Neutrophil (primary cell): ENCODE data around the gene OR52W1.

Experiments
- H3K27ac ChIP-seq: fragments of 200-600 bp; sonication (generic); 2 replicates; pipeline ENCODE4 v1.5.1; 2016; ENCODE audit warnings: mild to moderate bottlenecking, moderate library complexity
- H3K27me3 ChIP-seq: fragments of 200-600 bp; sonication (generic); 2 replicates; pipeline ENCODE4 v1.6.0; 2016; ENCODE audit warnings: mild to moderate bottlenecking
- H3K36me3 ChIP-seq: fragments of 200-600 bp; sonication (generic); 2 replicates; pipeline ENCODE4 v1.5.1; 2017
- H3K4me1 ChIP-seq, 2 experiments: fragments of 200-600 bp in 1 of 2; sonication (generic) in 1 of 2; 1 replicate in 1 of 2; 2 replicates in 1 of 2; pipeline versions ENCODE4 v1.5.1 to v1.6.1; 2013 to 2016; ENCODE audit warnings: low read depth in 1 of 2, low read length in 1 of 2, mild to moderate bottlenecking in 1 of 2, moderate library complexity in 1 of 2; ENCODE audit not compliant: control insufficient read depth in 1 of 2, insufficient read depth in 1 of 2
- H3K4me3 ChIP-seq, 2 experiments: fragments of 200-600 bp in 1 of 2; sonication (generic) in 1 of 2; 1 replicate in 1 of 2; 2 replicates in 1 of 2; pipeline ENCODE4 v1.5.1; 2013 to 2016; ENCODE audit warnings: low read depth in 1 of 2, low read length in 1 of 2, mild to moderate bottlenecking in 1 of 2, moderate library complexity in 1 of 2
- H3K9me3 ChIP-seq: fragments of 200-600 bp; sonication (generic); 2 replicates; pipeline ENCODE4 v1.5.1; 2016
- CTCF ChIP-seq: fragments of 200-600 bp; sonication (generic); IDR thresholded peaks from 2 replicates; pipeline ENCODE4 v1.5.1; 2016; ENCODE audit warnings: antibody characterized with exemption

The OR52W1 gene

DNA sequence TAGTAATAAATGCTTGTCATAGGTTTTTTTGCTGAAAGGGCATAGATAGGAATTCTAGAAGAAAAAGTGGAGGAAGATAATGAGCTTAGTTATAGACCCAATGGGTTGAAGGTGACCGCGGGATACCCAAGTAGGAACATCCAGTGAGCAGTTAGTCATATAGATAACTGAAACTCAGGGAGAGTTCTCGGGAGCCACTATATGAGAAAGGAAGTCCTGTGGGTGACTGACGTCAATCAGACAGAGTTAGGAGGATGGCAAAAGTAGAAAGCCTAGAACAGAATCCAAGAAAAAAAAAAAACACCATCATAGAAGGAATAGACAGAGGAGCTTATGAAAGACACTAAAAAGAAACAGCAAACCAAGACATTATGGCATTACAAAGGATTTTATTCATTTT is 38.2 kb downstream of the OR52W1 start:
- TF ChIP-seq CTCF = no peak
- H3K9me3 ChIP-seq = no peaks in the 10 kb centered on the region
- no peak overlapping the region for H3K4me3 ChIP-seq
- no peak overlapping the region for H3K27ac ChIP-seq
- peaks cover 59 to 61% of the 10 kb centered on the region in 2 experiments for H3K4me1 ChIP-seq
- H3K27me3 ChIP-seq = no peaks in the 10 kb centered on the region
- no peaks in the 10 kb centered on the region for H3K36me3 ChIP-seq

- TF ChIP-seq CTCF = no peak
Observed at GRCh38 chr11:6237761-6238302, 38.8 kb downstream of the OR52W1 start.

GRCh38 chr11:6238902-6239301 is 39.9 kb downstream of the OR52W1 start, which contains the start of gene CNGA4:
CNGA4 (plus strand) TSS chr11:6239089; CDS start chr11:6239207, 118 bp downstream.
- H3K27ac ChIP-seq = peak within 1 kb of the TSS; percentile 29
- H3K9me3 ChIP-seq = no peaks in the 10 kb centered on the region
- no peak for TF ChIP-seq CTCF
- peaks cover 43 to 45% of the 10 kb centered on the region in 2 experiments for H3K4me1 ChIP-seq
- H3K36me3 ChIP-seq = no peaks in the 10 kb centered on the region
- H3K4me3 ChIP-seq = no peak within 1 kb of the TSS
- no peaks in the 10 kb centered on the region for H3K27me3 ChIP-seq

More at GRCh38 chr11:6237761-6238302, 38.8 kb downstream of the OR52W1 start:
- H3K36me3 ChIP-seq = no peaks in the 10 kb centered on the region
- no peak overlapping the region for H3K4me3 ChIP-seq
- H3K27ac ChIP-seq = no peak overlapping the region
- no peaks in the 10 kb centered on the region for H3K9me3 ChIP-seq
- H3K27me3 ChIP-seq = no peaks in the 10 kb centered on the region
- H3K4me1 ChIP-seq = peaks cover 54 to 56% of the 10 kb centered on the region in 2 experiments

GRCh38 chr11:6240139-6240538 is 41.1 kb downstream of the OR52W1 start:
- no peaks in the 10 kb centered on the region for H3K9me3 ChIP-seq
- H3K27ac ChIP-seq = peak overlapping the region; percentile 79
- no peaks in the 10 kb centered on the region for H3K36me3 ChIP-seq
- no peak for TF ChIP-seq CTCF
- peak overlapping the region in 1 of 2 experiments; percentile 47 for H3K4me3 ChIP-seq
- H3K4me1 ChIP-seq = peaks cover 39 to 40% of the 10 kb centered on the region in 2 experiments
- H3K27me3 ChIP-seq = no peaks in the 10 kb centered on the region

- peak overlapping the region in 1 of 2 experiments; percentile 47 for H3K4me3 ChIP-seq
- H3K9me3 ChIP-seq = no peaks in the 10 kb centered on the region
- H3K27me3 ChIP-seq = no peaks in the 10 kb centered on the region
- no peaks in the 10 kb centered on the region for H3K36me3 ChIP-seq
- no peak for TF ChIP-seq CTCF
- peaks cover 33% of the 10 kb centered on the region in 2 experiments for H3K4me1 ChIP-seq
- H3K27ac ChIP-seq = peak overlapping the region; percentile 79
Observed at GRCh38 chr11:6240781-6241180, 41.8 kb downstream of the OR52W1 start.
